GM18499 (cell line): Measurements from ENCODE around the gene ARHGAP15.

Experiments
- ATAC-seq: cut with Tn5 transposase; IDR thresholded peaks from one replicate; pipeline ENCODE4 v1.9.1; 2021; ENCODE audit warnings: moderate number of reproducible peaks; ENCODE audit not compliant: insufficient read depth, unreplicated experiment

The ARHGAP15 gene

GRCh38 chr2:143217512-143218115 lies 88.4 kb downstream of the ARHGAP15 start:
- ATAC-seq, result no peak

GRCh38 chr2:143218621-143219020 lies 89.4 kb downstream of the ARHGAP15 start:
- no peak for ATAC-seq

- no peak for ATAC-seq
Observed at GRCh38 chr2:143219266-143219665, 90.0 kb downstream of the ARHGAP15 start.

- no peak for ATAC-seq
Observed at GRCh38 chr2:143223556-143223955, 94.3 kb downstream of the ARHGAP15 start.

- ATAC-seq, result no peak
Observed at GRCh38 chr2:143225931-143226330, 96.7 kb downstream of the ARHGAP15 start.

- ATAC-seq, result no peak
Observed at GRCh38 chr2:143226714-143227541, 97.7 kb downstream of the ARHGAP15 start.

- ATAC-seq, result no peak
Observed at GRCh38 chr2:143229411-143229810, 100.2 kb downstream of the ARHGAP15 start.

GRCh38 chr2:143229952-143230351 lies 100.7 kb downstream of the ARHGAP15 start:
- no peak for ATAC-seq

- no peak for ATAC-seq
Observed at GRCh38 chr2:143230506-143231253, 101.5 kb downstream of the ARHGAP15 start.

GRCh38 chr2:143231254-143231645 lies 102.0 kb downstream of the ARHGAP15 start:
- no peak for ATAC-seq

- ATAC-seq, result no peak
Observed at GRCh38 chr2:143237146-143237777, 108.0 kb downstream of the ARHGAP15 start.

GRCh38 chr2:143241403-143242088 lies 112.3 kb downstream of the ARHGAP15 start:
- no peak for ATAC-seq

- ATAC-seq, result no peak
Observed at GRCh38 chr2:143246246-143246645, 117.0 kb downstream of the ARHGAP15 start.

GRCh38 chr2:143246815-143247744 lies 117.9 kb downstream of the ARHGAP15 start:
- no peak for ATAC-seq

GRCh38 chr2:143248631-143249030 lies 119.4 kb downstream of the ARHGAP15 start:
- ATAC-seq, result no peak

GRCh38 chr2:143251681-143252080 lies 122.5 kb downstream of the ARHGAP15 start:
- no peak for ATAC-seq

- ATAC-seq, result no peak
Observed at GRCh38 chr2:143252138-143252907, 123.1 kb downstream of the ARHGAP15 start.

- no peak for ATAC-seq
Observed at GRCh38 chr2:143254110-143254509, 124.9 kb downstream of the ARHGAP15 start.
